ENCODE data around the gene LCE1D. TPM values are rescaled to one million over a fixed set of nuclear protein-coding genes. Genes with fewer than 3 reads are reported as not detected.

The LCE1D gene
- polyA plus RNA-seq, 1 donor = not detected

- no peak for DNase-seq (ENCODE audit: low read depth)
Measured at GRCh38 chr1:152811671-152812070, 15.2 kb downstream of the LCE1D start, which contains the start of gene LCE1B. TSS of gene LCE1B (plus strand) at chr1:152811971. CDS start at chr1:152812447, 476 bp downstream.

- no peak for DNase-seq (ENCODE audit: low read depth)
Measured at GRCh38 chr1:152817309-152817708, 20.8 kb downstream of the LCE1D start.

- DNase-seq (ENCODE audit: low read depth) = no peak
Measured at GRCh38 chr1:152823294-152823693, 26.8 kb downstream of the LCE1D start.

GRCh38 chr1:152824964-152825363 is 28.4 kb downstream of the LCE1D start:
- DNase-seq (ENCODE audit: low read depth) = no peak

GRCh38 chr1:152827173-152827572 is 30.7 kb downstream of the LCE1D start, which contains the start of gene LCE1A:
TSS of gene LCE1A (plus strand) at chr1:152827473. CDS start at chr1:152827473, 0 bp downstream.
- no peak for DNase-seq (ENCODE audit: low read depth)

- no peak for DNase-seq (ENCODE audit: low read depth)
Measured at GRCh38 chr1:152836870-152837269, 40.3 kb downstream of the LCE1D start.

GRCh38 chr1:152842556-152842955 is 46.0 kb downstream of the LCE1D start, which contains the start of gene LCE6A:
TSS of gene LCE6A (plus strand) at chr1:152842856. CDS start at chr1:152843521, 665 bp downstream.
- no peak for DNase-seq (ENCODE audit: low read depth)

Other genes with a start within 250 kb of the LCE1D start
- not detected for gene LCE3E, start 229.9 kb upstream of the LCE1D start, polyA plus RNA-seq (ENCODE audit: insufficient read length)
- not detected for gene LCE3D, start 216.2 kb upstream of the LCE1D start, polyA plus RNA-seq (ENCODE audit: insufficient read length)
- gene LCE3C, start 196.5 kb upstream of the LCE1D start, polyA plus RNA-seq (ENCODE audit: insufficient read length) = not detected
- not detected for gene LCE3B, start 182.9 kb upstream of the LCE1D start, polyA plus RNA-seq (ENCODE audit: insufficient read length)
- not detected for gene LCE3A, start 173.6 kb upstream of the LCE1D start, polyA plus RNA-seq (ENCODE audit: insufficient read length)
- not detected for gene LCE2D, start 133.3 kb upstream of the LCE1D start, polyA plus RNA-seq (ENCODE audit: insufficient read length)
- gene LCE2C, start 121.4 kb upstream of the LCE1D start, polyA plus RNA-seq (ENCODE audit: insufficient read length) = not detected
- gene LCE2B, start 110.6 kb upstream of the LCE1D start, polyA plus RNA-seq (ENCODE audit: insufficient read length) = not detected
- not detected for gene LCE2A, start 98.4 kb upstream of the LCE1D start, polyA plus RNA-seq (ENCODE audit: insufficient read length)
- not detected for gene LCE4A, start 88.6 kb upstream of the LCE1D start, polyA plus RNA-seq (ENCODE audit: insufficient read length)
- gene KPRP, start 38.7 kb upstream of the LCE1D start, polyA plus RNA-seq (ENCODE audit: insufficient read length) = not detected
- gene LCE1F, start 21.6 kb upstream of the LCE1D start, polyA plus RNA-seq (ENCODE audit: insufficient read length) = not detected
- not detected for gene LCE1E, start 10.5 kb upstream of the LCE1D start, polyA plus RNA-seq (ENCODE audit: insufficient read length)
- not detected for gene LCE1C, start 9.9 kb downstream of the LCE1D start, polyA plus RNA-seq (ENCODE audit: insufficient read length)
- not detected for gene LCE1B, start 15.2 kb downstream of the LCE1D start, polyA plus RNA-seq (ENCODE audit: insufficient read length)
- not detected for gene LCE1A, start 30.8 kb downstream of the LCE1D start, polyA plus RNA-seq (ENCODE audit: insufficient read length)
- not detected for gene LCE6A, start 46.1 kb downstream of the LCE1D start, polyA plus RNA-seq (ENCODE audit: insufficient read length)
- not detected for gene LCE7A, start 63.3 kb downstream of the LCE1D start, polyA plus RNA-seq (ENCODE audit: insufficient read length)
- not detected for gene SMCP, start 81.6 kb downstream of the LCE1D start, polyA plus RNA-seq (ENCODE audit: insufficient read length)
- gene IVL, start 111.8 kb downstream of the LCE1D start, polyA plus RNA-seq (ENCODE audit: insufficient read length) = not detected
- not detected for gene SPRR5, start 150.5 kb downstream of the LCE1D start, polyA plus RNA-seq (ENCODE audit: insufficient read length)
- gene SPRR4, start 173.9 kb downstream of the LCE1D start, polyA plus RNA-seq (ENCODE audit: insufficient read length) = not detected
- gene SPRR1A, start 187.4 kb downstream of the LCE1D start, polyA plus RNA-seq (ENCODE audit: insufficient read length) = not detected
- gene SPRR3, start 205.0 kb downstream of the LCE1D start, polyA plus RNA-seq (ENCODE audit: insufficient read length) = not detected
- gene SPRR1B, start 234.5 kb downstream of the LCE1D start, polyA plus RNA-seq (ENCODE audit: insufficient read length) = not detected
- not detected for gene SPRR2D, start 244.4 kb downstream of the LCE1D start, polyA plus RNA-seq (ENCODE audit: insufficient read length)

All from forelimb muscle (tissue), 1 donor.